HepG2 (cell line): ENCODE results near the gene NSF. TPM values are rescaled to one million over a fixed set of nuclear protein-coding genes. Genes with fewer than 3 reads are reported as not detected.

Experiments used
- GATAD1 ChIP-seq: IDR thresholded peaks from 2 replicates; pipeline ENCODE4 v1.6.1; 2016; ENCODE audit warnings: missing genetic modification reagents, missing compliant biosample characterization
- HOXA3 ChIP-seq: sonication (generic); formaldehyde crosslinking; IDR thresholded peaks from 2 replicates; pipeline ENCODE4 v1.5.0; 2020; ENCODE audit warnings: missing genetic modification reagents
- ISL2 ChIP-seq: sonication (generic); formaldehyde crosslinking; IDR thresholded peaks from 2 replicates; pipeline ENCODE4 v1.5.0; 2020; ENCODE audit warnings: missing genetic modification reagents
- PREB ChIP-seq: sonication (generic); formaldehyde crosslinking; IDR thresholded peaks from 2 replicates; pipeline ENCODE4 v1.4.0; 2020; ENCODE audit warnings: missing genetic modification reagents
- RXRA ChIP-seq: sonication (generic); formaldehyde crosslinking; IDR thresholded peaks from 2 replicates; pipeline ENCODE4 v1.5.1; 2020; ENCODE audit warnings: missing genetic modification reagents
- SIX1 ChIP-seq: sonication (generic); formaldehyde crosslinking; IDR thresholded peaks from 2 replicates; pipeline ENCODE4 v1.4.0; 2020; ENCODE audit warnings: missing genetic modification reagents, borderline replicate concordance
- TFDP1 ChIP-seq: IDR thresholded peaks from 2 replicates; pipeline ENCODE4 v1.6.1; 2016; ENCODE audit warnings: missing compliant biosample characterization, missing genetic modification reagents, borderline replicate concordance
- ZBTB40 ChIP-seq, 2 experiments: fragments of 450-650 bp in 1 of 2; sonication (generic) in 1 of 2; formaldehyde crosslinking in 1 of 2; IDR thresholded peaks; 2 replicates each; pipeline versions ENCODE4 v1.6.1 to v1.8.0; 2016 to 2022; ENCODE audit warnings: antibody characterized with exemption in 1 of 2, mild to moderate bottlenecking in 1 of 2, missing genetic modification reagents in 1 of 2
- ZBTB43 ChIP-seq: sonication (generic); formaldehyde crosslinking; conservative IDR thresholded peaks from 2 replicates; pipeline ENCODE4 v1.4.0; 2020; ENCODE audit warnings: missing genetic modification reagents
- ZC3H4 ChIP-seq: sonication (generic); formaldehyde crosslinking; IDR thresholded peaks from 2 replicates; pipeline ENCODE4 v1.4.0; 2020; ENCODE audit warnings: missing genetic modification reagents, borderline replicate concordance
- ZNF547 ChIP-seq: sonication (generic); formaldehyde crosslinking; IDR thresholded peaks from 2 replicates; pipeline ENCODE4 v1.5.1; 2020; ENCODE audit warnings: mild to moderate bottlenecking, missing genetic modification reagents
- ZNF768 ChIP-seq: sonication (generic); formaldehyde crosslinking; IDR thresholded peaks from 2 replicates; pipeline ENCODE4 v1.4.0; 2020; ENCODE audit warnings: missing genetic modification reagents
- polyA plus RNA-seq, 8 experiments: library from polyadenylated mRNA; depleted of rRNA in 3 of 8; stranded (reverse) in 7 of 8; unstranded in 1 of 8; fragments of >200 nt; fragmentation: Illumina TruSeq in 4 of 8; extraction: Trizol in 4 of 8; gene quantifications; 2 replicates each; pipeline versions ENCODE4 v1.2.1 to v1.2.3, GENCODE V29; 2011 to 2016; ENCODE audit warnings: low read depth in 4 of 8, missing spikeins in 1 of 8, mixed read lengths in 1 of 8; ENCODE audit not compliant: insufficient read depth in 1 of 8
- total RNA-seq, 5 experiments: library from RNA; depleted of rRNA; stranded (reverse); fragments of >200 nt; fragmentation: Illumina TruSeq; extraction: Trizol; gene quantifications; 2 replicates each; pipeline ENCODE4 v1.2.3, GENCODE V29; 2016; ENCODE audit warnings: low read depth in 1 of 5

The NSF gene
- total and polyA plus RNA-seq, 2 of the 13 experiments (the other 11 are each of a cell fraction or from before 2014, with no cell fraction given) = 21.9 to 37.8 TPM

- no peak for TF ChIP-seq ZBTB40 (IDR thresholded peaks at IDR 0.05)
- TF ChIP-seq ZBTB40 (CRISPR knock-in tag; IDR thresholded peaks at IDR 0.05) = peak; percentile 22; the same call in 1 of the 2 replicates
- TF ChIP-seq ISL2 = no peak
- TF ChIP-seq SIX1 (CRISPR knock-in tag) = no peak
- TF ChIP-seq PREB (CRISPR knock-in tag) = no peak
- no peak for TF ChIP-seq ZNF547 (CRISPR knock-in tag)
- no peak for TF ChIP-seq ZNF768
- TF ChIP-seq HOXA3 (CRISPR knock-in tag) = peak; percentile 18; the same call in 1 of the 2 replicates
- TF ChIP-seq TFDP1 = peak; percentile 51; the same call in 1 of the 2 replicates
- TF ChIP-seq RXRA = no peak
- no peak for TF ChIP-seq ZBTB43 (CRISPR knock-in tag)
- TF ChIP-seq GATAD1 = no peak
- TF ChIP-seq ZC3H4 (CRISPR knock-in tag) = 0 out of 2 replicates have a peak, but pooled peaks have one; percentile 4
These were observed 182.2 kb downstream of the NSF start (continued) for GRCh38 chr17:46772475-46773220.
